Heart right ventricle (tissue), 16 donors: ENCODE results near the gene NUB1. TPM values are rescaled to one million over a fixed set of nuclear protein-coding genes. Genes with fewer than 3 reads are reported as not detected.

Source experiments
- ATAC-seq, 8 donors: fragments of 200-7000 bp; cut with Tn5 transposase; one replicate each; pipeline ENCODE4 v1.9.1; 2020; ENCODE audit warnings: mild to moderate bottlenecking in 8 of 8, moderate library complexity in 8 of 8, moderate number of reproducible peaks in 1 of 8
- DNase-seq, 2 donors: peaks; one replicate each; pipeline ENCODE4 v3.0.0-alpha.2; 2020
- H3K27ac ChIP-seq, 10 donors: fragments of 200-600 bp; sonication (generic) in 2 of 10; one replicate each; pipeline versions ENCODE4 v1.5.0 to v1.8.0; 2020 to 2022; ENCODE audit warnings: mild to moderate bottlenecking in 3 of 10
- H3K27me3 ChIP-seq, 7 donors: fragments of 200-600 bp; one replicate each; pipeline ENCODE4 v1.8.0; 2021 to 2022; ENCODE audit warnings: mild to moderate bottlenecking in 2 of 7
- H3K36me3 ChIP-seq, 9 donors: fragments of 200-600 bp; sonication (generic) in 1 of 9; one replicate each; pipeline versions ENCODE4 v1.5.0 to v1.8.0; 2020 to 2022; ENCODE audit warnings: mild to moderate bottlenecking in 2 of 9
- H3K4me1 ChIP-seq, 9 donors: fragments of 200-600 bp; sonication (generic) in 1 of 9; one replicate each; pipeline versions ENCODE4 v1.5.0 to v1.8.0; 2020 to 2022; ENCODE audit warnings: mild to moderate bottlenecking in 4 of 9
- H3K4me3 ChIP-seq, 10 donors: fragments of 200-600 bp; sonication (generic) in 2 of 10; one replicate each; pipeline versions ENCODE4 v1.5.0 to v1.8.0; 2020 to 2022; ENCODE audit warnings: mild to moderate bottlenecking in 7 of 10, moderate library complexity in 2 of 10
- H3K9me3 ChIP-seq, 11 donors: fragments of 200-600 bp in 10 of 11; sonication (generic) in 2 of 11; one replicate each; pipeline versions ENCODE4 v1.5.0 to v1.8.0; 2013 to 2022; ENCODE audit warnings: mild to moderate bottlenecking in 2 of 11, control low read depth in 1 of 11, moderate library complexity in 1 of 11
- CTCF ChIP-seq, 9 donors: fragments of 200-600 bp; sonication (generic) in 2 of 9; IDR thresholded peaks; one replicate each; pipeline versions ENCODE4 v1.5.0 to v1.8.0; 2021 to 2022; ENCODE audit warnings: antibody characterized with exemption in 9 of 9, mild to moderate bottlenecking in 5 of 9, moderate library complexity in 1 of 9
- WGBS, 2 donors: extraction: QIAGEN DNeasy Blood & Tissue Kit; methylation state at CpG; one replicate each; pipeline ENCODE4 v1.1.7; 2013; ENCODE audit warnings: inconsistent platforms in 1 of 2; 5-methylcytosine and 5-hydroxymethylcytosine counted together
- intact Hi-C, 10 donors: fragments of 100-400 bp; cut with DNase I; formaldehyde crosslinking; loops; one replicate each; pipeline versions ENCODE4 v1.11.1 to v1.14.2; 2022
- polyA plus RNA-seq, 2 donors: library from polyadenylated mRNA; stranded (reverse); fragments of 200-250 nt; gene quantifications; one replicate each; pipeline ENCODE4 v1.2.3, GENCODE V29; 2013
- total RNA-seq, 10 donors: library from RNA; stranded (reverse); fragmentation: NEBNext Ultra II Directional in 3 of 10; extraction: Animal tissue kit (Norgen Biotek cat#: 25700) in 3 of 10; gene quantifications; one replicate each; pipeline versions ENCODE4 v1.2.1 to v1.2.4, GENCODE V29; 2021 to 2023
- donor health status: Arrhythmogenic right ventricular cardiomyopathy.
- donor health status: ischemic (EF 13 %, LVEDD 7.1; RV severe dilation, severe dysfunction).
- donor health status: healthy with polysubstance abuse.
- donor health status: DM: no; HTN: yes; CAD: no.
- donor health status: DM: no; HTN: no; CAD: no.
- donor health status: ischemic (EF 25% LVEDD 6.9; RV normal size, moderate dysfunction).
- donor health status: ischemic (EF 25% LVEDD 5.7; RV mildly dilated, moderate dysfunction).
- donor health status: healthy.
- donor health status: DM: yes; HTN: yes; CAD: no.
- donor health status: Ischemic cardiomyopathy.
- donor health status: ischemic (EF 35%, LVEDD 5.7; RV mildly dilated, moderate dysfunction).
- donor health status: nonischemic (EF 11% LVEDD 7.7; RV severe dilation, severe dysfunction).
- donor health status: DM: yes; HTN: yes; CAD: no.
- donor health status: PGD.
- donor health status: ischemic (EF 29% LVEDD 5.4; RV normal size, mild dysfunction).
- donor health status: nonischemic (EF 23%, LVEDD 6.1; RV moderate dilation, normal function).

NUB1 gene
- total and polyA plus RNA-seq, 12 donors = 22.6 to 53.0 (median 41.6) TPM

DNA sequence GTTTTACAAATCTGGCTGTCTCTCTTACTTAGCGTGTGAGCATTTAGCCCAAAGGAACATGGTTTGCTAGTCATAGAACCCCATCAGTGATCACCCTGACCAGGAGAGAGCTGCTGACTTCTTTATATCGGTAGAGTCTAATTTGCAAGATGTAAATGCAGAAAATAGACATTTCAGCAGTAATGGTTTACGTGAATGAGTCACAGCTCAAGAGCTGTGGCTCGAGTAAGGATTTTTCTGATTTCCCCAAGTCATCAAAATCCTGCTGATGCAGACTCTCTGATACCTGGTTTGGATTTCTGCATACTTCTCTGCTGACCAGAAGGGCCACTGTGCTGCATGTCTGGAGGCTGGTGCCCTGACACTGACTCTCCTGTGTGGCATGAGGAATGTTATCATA lies 25.7 kb downstream of the NUB1 start:
- Histone ChIP-seq H3K27me3 (no peaks in the 10 kb centered on the region), H3K36me3 (peaks cover 0 to 92% (median 38%) of the 10 kb centered on the region in 9 donors), H3K27ac (no peak overlapping the region), H3K4me3 (no peak overlapping the region), H3K9me3 (no peaks in the 10 kb centered on the region), H3K4me1 (peaks cover 0 to 15% (median 0%) of the 10 kb centered on the region in 9 donors)
- ATAC-seq (peak in 1 of 8 donors; percentile 9), DNase-seq (no peak)
- WGBS, 2 donors = 79 to 81% methylated on average over 4 of the region's 4 CpGs
- intact Hi-C loops = loop anchor here in 9 of 10 donors (5.0 kb wide), 4 partner anchors 80 to 395 kb away; no protein-coding TSS in a partner anchor
- no peak for TF ChIP-seq CTCF (IDR thresholded peaks at IDR 0.05)

- ATAC-seq = peak; percentile 93 to 97 (median 96)
- peak; percentile 78 to 85 for DNase-seq
- Histone ChIP-seq H3K4me3 (no peak overlapping the region), H3K27ac (no peak overlapping the region), H3K9me3 (no peaks in the 10 kb centered on the region), H3K27me3 (no peaks in the 10 kb centered on the region), H3K36me3 (peaks cover 0 to 92% (median 29%) of the 10 kb centered on the region in 9 donors), H3K4me1 (peaks cover 0 to 15% (median 0%) of the 10 kb centered on the region in 9 donors)
- 12 to 14% methylated on average over 11 of the region's 11 CpGs for WGBS, 2 donors
- TF ChIP-seq CTCF (IDR thresholded peaks at IDR 0.05) = peak; percentile 85 to 98 (median 96)
- intact Hi-C loops = loop anchor here (1.0 to 5.0 kb wide), 8 partner anchors 79 to 394 kb away; no protein-coding TSS in a partner anchor
These were observed 26.5 kb downstream of the NUB1 start for GRCh38 chr7:151368136-151368571.

DNA sequence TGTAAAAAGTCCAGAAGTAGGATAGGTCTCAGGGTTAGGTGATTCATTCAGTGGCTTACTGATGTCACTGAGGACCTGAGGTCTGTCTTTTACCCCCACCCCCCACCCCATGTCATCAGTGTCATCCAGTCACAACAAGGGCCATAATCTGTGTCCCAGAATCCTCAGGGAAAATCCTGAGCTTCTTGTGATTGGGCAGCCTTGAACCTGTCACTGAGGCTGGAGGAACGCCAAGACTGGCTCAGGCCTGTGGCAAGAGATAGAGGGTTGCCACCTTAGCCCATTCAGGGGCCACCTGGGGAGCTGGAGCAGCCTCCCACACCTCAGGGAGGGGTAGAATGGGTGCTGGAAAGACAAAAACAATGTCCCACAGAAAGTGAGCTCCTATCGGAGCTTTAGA lies 29.7 kb downstream of the NUB1 start:
- Histone ChIP-seq H3K9me3 (no peaks in the 10 kb centered on the region), H3K27ac (no peak overlapping the region), H3K36me3 (peaks cover 0 to 96% (median 34%) of the 10 kb centered on the region in 9 donors), H3K4me3 (no peak overlapping the region), H3K4me1 (peaks cover 0 to 15% (median 0%) of the 10 kb centered on the region in 9 donors), H3K27me3 (no peaks in the 10 kb centered on the region)
- no peak for DNase-seq
- WGBS, 2 donors = 89 to 93% methylated on average over 2 of the region's 2 CpGs
- intact Hi-C loops = no loop called here
- no peak for ATAC-seq
- TF ChIP-seq CTCF (IDR thresholded peaks at IDR 0.05) = no peak

GRCh38 chr7:151372612-151373265 lies 31.1 kb downstream of the NUB1 start:
- H3K9me3 ChIP-seq = no peaks in the 10 kb centered on the region
- no peak for TF ChIP-seq CTCF (IDR thresholded peaks at IDR 0.05)

More at GRCh38 chr7:151372612-151373265, 31.1 kb downstream of the NUB1 start:
- 95 to 96% methylated on average over 10 of the region's 10 CpGs for WGBS, 2 donors
- H3K36me3 ChIP-seq = peaks cover 5 to 98% (median 42%) of the 10 kb centered on the region in 9 donors
- H3K27me3 ChIP-seq = no peaks in the 10 kb centered on the region
- intact Hi-C loops = no loop called here
- H3K4me1 ChIP-seq = peaks cover 0 to 8% (median 0%) of the 10 kb centered on the region in 9 donors
- no peak overlapping the region for H3K27ac ChIP-seq
- DNase-seq = no peak
- no peak overlapping the region for H3K4me3 ChIP-seq
- no peak for ATAC-seq
